Glomerular endothelial cell (primary cell): ENCODE results near the gene KLHDC8A. TPM values are rescaled to one million over a fixed set of nuclear protein-coding genes. Genes with fewer than 3 reads are reported as not detected.

Experiments
- DNase-seq: peaks from one replicate; pipeline ENCODE4 v3.0.0-alpha.2; 2011; ENCODE audit warnings: low read depth, low spot score; ENCODE audit errors: extremely low read depth
- total RNA-seq: library from RNA; depleted of rRNA; stranded (reverse); fragments of >200 nt; gene quantifications from 2 replicates; pipeline ENCODE4 v1.2.3, GENCODE V29; 2015

Gene KLHDC8A
- total RNA-seq, 1 donor from 2014 or later = 0.64 TPM

GRCh38 chr1:205345761-205346160, 11.0 kb downstream of the KLHDC8A start:
- DNase-seq = no peak

- no peak for DNase-seq
Measured at GRCh38 chr1:205344066-205344928, 12.4 kb downstream of the KLHDC8A start.

- no peak for DNase-seq
Measured at GRCh38 chr1:205343431-205344065, 13.2 kb downstream of the KLHDC8A start.

- DNase-seq = no peak
Measured at GRCh38 chr1:205342986-205343385, 13.7 kb downstream of the KLHDC8A start.

- DNase-seq = no peak
Measured at GRCh38 chr1:205340676-205341075, 16.0 kb downstream of the KLHDC8A start.

- DNase-seq = no peak
Measured at GRCh38 chr1:205339717-205340116, 17.0 kb downstream of the KLHDC8A start.

- no peak for DNase-seq
Measured at GRCh38 chr1:205339197-205339702, 17.5 kb downstream of the KLHDC8A start.

GRCh38 chr1:205338011-205338410, 18.7 kb downstream of the KLHDC8A start:
- DNase-seq = no peak

GRCh38 chr1:205337481-205337880, 19.2 kb downstream of the KLHDC8A start:
- DNase-seq = no peak

- DNase-seq = no peak
Measured at GRCh38 chr1:205335692-205336091, 21.0 kb downstream of the KLHDC8A start.

- DNase-seq = no peak
Measured at GRCh38 chr1:205332015-205332791, 24.5 kb downstream of the KLHDC8A start.

GRCh38 chr1:205330150-205330549, 26.6 kb downstream of the KLHDC8A start:
- DNase-seq = no peak

- DNase-seq = no peak
Measured at GRCh38 chr1:205329719-205330118, 27.0 kb downstream of the KLHDC8A start.

GRCh38 chr1:205328476-205328875, 28.2 kb downstream of the KLHDC8A start:
- no peak for DNase-seq

GRCh38 chr1:205326812-205327466, 29.8 kb downstream of the KLHDC8A start:
- DNase-seq = no peak

GRCh38 chr1:205325334-205325884, 31.3 kb downstream of the KLHDC8A start:
- DNase-seq = no peak

GRCh38 chr1:205324781-205325180, 31.9 kb downstream of the KLHDC8A start:
- no peak for DNase-seq

GRCh38 chr1:205323794-205324193, 32.9 kb downstream of the KLHDC8A start:
- no peak for DNase-seq

GRCh38 chr1:205321959-205322283, 34.8 kb downstream of the KLHDC8A start:
- no peak for DNase-seq

- no peak for DNase-seq
Measured at GRCh38 chr1:205321162-205321958, 35.4 kb downstream of the KLHDC8A start, which contains the start of gene NUAK2. Gene NUAK2, minus strand, starts transcription at chr1:205321745. Its CDS starts 117 bp downstream, at chr1:205321628.
